Measurements from ENCODE around the gene CUX1.

The CUX1 gene

DNA sequence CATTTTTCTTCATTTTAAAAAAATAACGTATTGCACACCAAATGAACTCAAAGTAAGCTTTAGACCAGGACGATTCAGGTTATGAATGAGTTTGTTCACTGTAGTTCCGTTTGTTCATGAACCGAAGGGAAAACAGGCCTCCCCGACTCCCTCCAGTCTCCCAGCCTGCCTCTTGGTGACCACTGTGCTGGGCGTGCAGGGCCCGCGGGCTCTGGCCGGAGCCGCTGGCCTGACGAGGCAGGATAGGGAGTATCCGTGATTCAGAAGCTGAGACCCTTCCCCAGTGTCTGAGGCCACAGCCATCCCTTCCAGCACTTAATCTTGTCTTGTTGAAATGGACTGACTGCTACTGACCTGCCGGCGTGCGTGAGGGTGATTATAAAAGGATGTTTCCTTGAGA, 438.5 kb downstream of the CUX1 start:
- DNase-seq (ENCODE audit: low read depth in 1 of 2, low spot score in 1 of 2), result no peak
- H3K4me3 ChIP-seq (replicated peaks; ENCODE audit: insufficient read depth, low read length), result no peak overlapping the region
- TF ChIP-seq GABPA (IDR thresholded peaks at IDR 0.05; ENCODE audit: low read depth) (no peak), SPI1 (IDR thresholded peaks at IDR 0.05; ENCODE audit: borderline replicate concordance, low read depth) (no peak), CTCF (IDR thresholded peaks at IDR 0.05; ENCODE audit: insufficient read depth, low read length) (no peak)
- H3K27me3 ChIP-seq (ENCODE audit: insufficient read depth, poor library complexity, severe bottlenecking), result no peaks in the 10 kb centered on the region
- no peak overlapping the region for H3K27ac ChIP-seq (replicated peaks)

DNA sequence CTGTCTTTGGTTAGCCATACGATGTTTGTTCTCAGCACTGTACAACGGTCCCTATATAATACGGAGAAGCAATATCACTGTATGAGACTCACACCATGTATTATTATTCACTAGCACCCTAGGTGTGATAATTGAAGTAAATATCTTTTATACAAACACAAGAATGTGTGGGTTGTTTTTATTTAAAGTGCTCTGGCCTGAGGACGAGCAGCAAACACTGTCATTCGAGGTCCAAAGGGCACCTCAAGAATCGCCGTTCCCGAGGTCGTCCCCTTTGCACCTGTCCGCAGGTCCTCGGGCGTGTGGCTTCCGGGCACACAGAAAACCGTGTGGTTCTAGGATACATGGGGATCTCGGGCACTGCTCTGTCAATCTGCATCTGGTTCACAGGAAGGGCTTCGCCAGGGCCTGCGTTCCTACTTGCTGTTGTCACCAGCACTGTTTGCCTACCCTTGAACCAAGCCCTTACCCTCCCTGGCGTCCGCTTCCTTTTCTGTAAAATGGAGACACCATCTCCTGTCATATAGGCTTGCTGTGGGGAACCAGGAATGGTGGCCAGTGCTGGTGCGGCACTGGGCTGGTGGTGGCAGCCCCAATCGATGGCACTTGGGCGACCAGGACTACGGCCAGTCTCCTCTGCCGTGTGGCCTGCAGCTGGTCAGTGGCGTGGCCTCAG, 440.8 kb downstream of the CUX1 start:
- TF ChIP-seq CTCF (IDR thresholded peaks at IDR 0.05; ENCODE audit: insufficient read depth, low read length) (no peak), GABPA (IDR thresholded peaks at IDR 0.05; ENCODE audit: low read depth) (no peak), SPI1 (IDR thresholded peaks at IDR 0.05; ENCODE audit: borderline replicate concordance, low read depth) (no peak), REST (IDR thresholded peaks at IDR 0.05; ENCODE audit: insufficient replicate concordance, low read depth) (no peak), POLR2AphosphoS5 (IDR thresholded peaks at IDR 0.05; ENCODE audit: low read depth) (no peak)
- no peak for DNase-seq (ENCODE audit: low read depth in 1 of 2, low spot score in 1 of 2)
- Histone ChIP-seq H3K4me3 (replicated peaks; ENCODE audit: insufficient read depth, low read length) (no peak overlapping the region), H3K27me3 (ENCODE audit: insufficient read depth, poor library complexity, severe bottlenecking) (no peaks in the 10 kb centered on the region), H3K27ac (replicated peaks) (no peak overlapping the region)

DNA sequence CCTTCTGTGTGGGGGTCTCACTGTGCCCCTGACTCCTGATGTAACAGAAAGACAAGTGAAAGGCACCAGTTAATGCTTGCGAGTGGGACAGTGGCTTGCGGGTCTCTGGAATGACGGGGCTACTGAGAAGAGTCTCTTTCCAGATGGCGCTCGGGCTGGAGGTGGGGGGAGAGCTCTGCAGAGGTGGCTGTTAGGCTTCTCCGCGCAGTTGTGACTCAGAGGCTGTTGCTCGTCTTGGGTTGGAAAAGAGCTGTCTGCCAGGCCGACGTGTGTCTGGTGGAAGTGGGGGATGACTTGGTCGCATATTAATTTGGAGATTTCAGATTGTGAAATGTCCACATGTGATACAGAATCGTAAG, 441.3 kb downstream of the CUX1 start:
- Histone ChIP-seq H3K27ac (replicated peaks) (no peak overlapping the region), H3K27me3 (ENCODE audit: insufficient read depth, poor library complexity, severe bottlenecking) (no peaks in the 10 kb centered on the region), H3K4me3 (replicated peaks; ENCODE audit: insufficient read depth, low read length) (no peak overlapping the region)
- DNase-seq (ENCODE audit: low read depth in 1 of 2, low spot score in 1 of 2), result no peak
- TF ChIP-seq GABPA (IDR thresholded peaks at IDR 0.05; ENCODE audit: low read depth) (no peak), CTCF (IDR thresholded peaks at IDR 0.05; ENCODE audit: insufficient read depth, low read length) (no peak), SPI1 (IDR thresholded peaks at IDR 0.05; ENCODE audit: borderline replicate concordance, low read depth) (no peak), REST (IDR thresholded peaks at IDR 0.05; ENCODE audit: insufficient replicate concordance, low read depth) (no peak), POLR2AphosphoS5 (IDR thresholded peaks at IDR 0.05; ENCODE audit: low read depth) (no peak)

DNA sequence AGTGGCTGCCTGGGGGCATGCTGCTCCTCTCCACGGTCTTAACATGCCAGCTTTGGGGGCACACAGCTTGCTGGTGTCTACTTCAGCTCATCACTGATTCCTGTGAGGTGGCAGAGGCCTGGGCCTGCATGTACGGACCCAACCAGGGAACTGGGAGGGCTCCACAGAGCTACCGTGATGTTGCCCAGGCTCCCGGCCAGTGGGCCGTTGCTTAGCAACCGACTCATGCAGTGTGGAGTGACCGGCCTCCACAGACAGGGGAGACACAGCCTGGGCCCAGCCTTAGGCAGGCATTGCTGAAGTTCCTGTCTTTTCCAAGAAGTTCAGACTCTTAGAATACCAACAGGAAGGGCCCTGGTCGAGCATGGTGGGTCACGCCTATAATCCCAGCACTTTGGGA, 443.4 kb downstream of the CUX1 start:
- Histone ChIP-seq H3K4me3 (replicated peaks; ENCODE audit: insufficient read depth, low read length) (no peak overlapping the region), H3K27me3 (ENCODE audit: insufficient read depth, poor library complexity, severe bottlenecking) (no peaks in the 10 kb centered on the region), H3K27ac (replicated peaks) (no peak overlapping the region)
- no peak for DNase-seq (ENCODE audit: low read depth in 1 of 2, low spot score in 1 of 2)
- TF ChIP-seq GABPA (IDR thresholded peaks at IDR 0.05; ENCODE audit: low read depth) (no peak), POLR2AphosphoS5 (IDR thresholded peaks at IDR 0.05; ENCODE audit: low read depth) (no peak), REST (IDR thresholded peaks at IDR 0.05; ENCODE audit: insufficient replicate concordance, low read depth) (no peak), CTCF (IDR thresholded peaks at IDR 0.05; ENCODE audit: insufficient read depth, low read length) (no peak), SPI1 (IDR thresholded peaks at IDR 0.05; ENCODE audit: borderline replicate concordance, low read depth) (no peak)

Measured in HL-60 (cell line).